Testis (tissue), 3 donors: ENCODE results near the gene TMCO5A. TPM values are rescaled to one million over a fixed set of nuclear protein-coding genes. Genes with fewer than 3 reads are reported as not detected.

Experiments
- DNase-seq: peaks from one replicate; pipeline ENCODE4 v3.0.0-alpha.2; 2019
- H3K27ac ChIP-seq, 2 donors: fragments of 200-600 bp; sonication (generic); one replicate each; pipeline ENCODE4 v1.5.1; 2019
- H3K27me3 ChIP-seq: fragments of 200-600 bp; sonication (generic); one replicate; pipeline ENCODE4 v1.5.1; 2019
- H3K36me3 ChIP-seq: fragments of 200-600 bp; sonication (generic); one replicate; pipeline ENCODE4 v1.5.1; 2017; ENCODE audit warnings: low read depth; ENCODE audit errors: missing control alignments
- H3K4me1 ChIP-seq: fragments of 200-600 bp; sonication (generic); one replicate; pipeline ENCODE4 v1.5.1; 2019
- H3K4me3 ChIP-seq, 2 donors: fragments of 200-600 bp; sonication (generic); one replicate each; pipeline ENCODE4 v1.5.1; 2017 to 2019
- H3K9me3 ChIP-seq: fragments of 200-600 bp; sonication (generic); one replicate; pipeline ENCODE4 v1.5.1; 2017
- POLR2A ChIP-seq: fragments of 450-650 bp; IDR thresholded peaks from one replicate; pipeline ENCODE4 v1.6.1; 2017; ENCODE audit warnings: antibody characterized with exemption, mild to moderate bottlenecking, moderate library complexity
- WGBS, 2 donors: methylation state at CpG; one replicate each; pipeline ENCODE4 v1.1.5; 2018; 5-methylcytosine and 5-hydroxymethylcytosine counted together
- intact Hi-C: fragments of 100-400 bp; cut with DNase I; formaldehyde crosslinking; loops from one replicate; pipeline ENCODE4 v1.15.1; 2023; ENCODE audit warnings: low total_unique reads
- polyA plus RNA-seq: library from polyadenylated mRNA; stranded (reverse); fragments of 350-450 nt; fragmentation: Illumina TruSeq; extraction: RNeasy Lipid Tissue Mini Kit (QIAGEN cat#74804); gene quantifications from one replicate; pipeline ENCODE4 v1.2.3, GENCODE V29; 2014; ENCODE audit warnings: low read depth, low replicate concordance; ENCODE audit not compliant: insufficient read depth
- total RNA-seq, 2 donors: library from RNA; depleted of rRNA; stranded (reverse); fragments of >200 nt; gene quantifications; one replicate each; pipeline ENCODE4 v1.2.3, GENCODE V29; 2016
- TF ChIP-seq, protein P1 (sequence below), 3 experiments: fragments of 450-650 bp in 2 of 3; fragments of 200-600 bp in 1 of 3; sonication (generic) in 1 of 3; IDR thresholded peaks; one replicate each; pipeline ENCODE4 v1.5.1; 2016 to 2019; ENCODE audit warnings: antibody characterized with exemption in 3 of 3, mild to moderate bottlenecking in 2 of 3, moderate library complexity in 1 of 3

TMCO5A gene
- total and polyA plus RNA-seq, 3 donors from 2014 or later, result 39.5 to 129 (median 100) TPM

GRCh38 chr15:37907136-37907535, 27.3 kb upstream of the TMCO5A start:
- Histone ChIP-seq H3K9me3 (no peaks in the 10 kb centered on the region), H3K4me3 (no peak overlapping the region), H3K27ac (no peak overlapping the region), H3K27me3 (no peaks in the 10 kb centered on the region), H3K4me1 (no peaks in the 10 kb centered on the region), H3K36me3 (no peaks in the 10 kb centered on the region)
- TF ChIP-seq POLR2A, result no peak
- TF ChIP-seq, protein P1, sequence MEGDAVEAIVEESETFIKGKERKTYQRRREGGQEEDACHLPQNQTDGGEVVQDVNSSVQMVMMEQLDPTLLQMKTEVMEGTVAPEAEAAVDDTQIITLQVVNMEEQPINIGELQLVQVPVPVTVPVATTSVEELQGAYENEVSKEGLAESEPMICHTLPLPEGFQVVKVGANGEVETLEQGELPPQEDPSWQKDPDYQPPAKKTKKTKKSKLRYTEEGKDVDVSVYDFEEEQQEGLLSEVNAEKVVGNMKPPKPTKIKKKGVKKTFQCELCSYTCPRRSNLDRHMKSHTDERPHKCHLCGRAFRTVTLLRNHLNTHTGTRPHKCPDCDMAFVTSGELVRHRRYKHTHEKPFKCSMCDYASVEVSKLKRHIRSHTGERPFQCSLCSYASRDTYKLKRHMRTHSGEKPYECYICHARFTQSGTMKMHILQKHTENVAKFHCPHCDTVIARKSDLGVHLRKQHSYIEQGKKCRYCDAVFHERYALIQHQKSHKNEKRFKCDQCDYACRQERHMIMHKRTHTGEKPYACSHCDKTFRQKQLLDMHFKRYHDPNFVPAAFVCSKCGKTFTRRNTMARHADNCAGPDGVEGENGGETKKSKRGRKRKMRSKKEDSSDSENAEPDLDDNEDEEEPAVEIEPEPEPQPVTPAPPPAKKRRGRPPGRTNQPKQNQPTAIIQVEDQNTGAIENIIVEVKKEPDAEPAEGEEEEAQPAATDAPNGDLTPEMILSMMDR (IDR thresholded peaks at IDR 0.05), result no peak
- 29 to 48% methylated on average over 1 of the region's 1 CpG for WGBS, 2 donors
- intact Hi-C loops, result no loop called here
- no peak for DNase-seq

GRCh38 chr15:37921527-37922385, 12.7 kb upstream of the TMCO5A start:
- Histone ChIP-seq H3K4me3 (no peak overlapping the region), H3K9me3 (no peaks in the 10 kb centered on the region), H3K27me3 (no peaks in the 10 kb centered on the region), H3K27ac (no peak overlapping the region), H3K4me1 (no peaks in the 10 kb centered on the region), H3K36me3 (no peaks in the 10 kb centered on the region)
- 78 to 90% methylated on average over 4 to 6 of the region's 6 CpGs for WGBS, 2 donors
- intact Hi-C loops, result no loop called here
- no peak for DNase-seq
- TF ChIP-seq POLR2A, result no peak
- TF ChIP-seq, protein P1 (IDR thresholded peaks at IDR 0.05), result no peak

- TF ChIP-seq, protein P1 (IDR thresholded peaks at IDR 0.05), result no peak
- no peak for DNase-seq
- H3K4me3 ChIP-seq, result no peak overlapping the region
- no peaks in the 10 kb centered on the region for H3K4me1 ChIP-seq
- intact Hi-C loops, result no loop called here
- H3K36me3 ChIP-seq, result no peaks in the 10 kb centered on the region
- H3K9me3 ChIP-seq, result no peaks in the 10 kb centered on the region
- H3K27me3 ChIP-seq, result no peaks in the 10 kb centered on the region
- H3K27ac ChIP-seq, result no peak overlapping the region
- WGBS, 2 donors, result 93 to 94% methylated on average over 3 of the region's 3 CpGs
Observed at GRCh38 chr15:37926136-37926535, 8.3 kb upstream of the TMCO5A start.

- TF ChIP-seq POLR2A, result no peak
- TF ChIP-seq, protein P1 (IDR thresholded peaks at IDR 0.05), result no peak
- Histone ChIP-seq H3K27ac (no peak overlapping the region), H3K4me3 (no peak overlapping the region), H3K27me3 (no peaks in the 10 kb centered on the region), H3K9me3 (no peaks in the 10 kb centered on the region), H3K36me3 (no peaks in the 10 kb centered on the region), H3K4me1 (no peaks in the 10 kb centered on the region)
- DNase-seq, result no peak
- WGBS, 2 donors, result 65 to 79% methylated on average over 1 of the region's 1 CpG
- intact Hi-C loops, result no loop called here
Observed at GRCh38 chr15:37929238-37929637, 5.2 kb upstream of the TMCO5A start.

- intact Hi-C loops, result no loop called here
- H3K27ac ChIP-seq, result no peak overlapping the region
Observed at GRCh38 chr15:37931321-37931720, 3.1 kb upstream of the TMCO5A start.

More at GRCh38 chr15:37931321-37931720, 3.1 kb upstream of the TMCO5A start:
- H3K4me3 ChIP-seq, result no peak overlapping the region
- no peak for DNase-seq
- no peaks in the 10 kb centered on the region for H3K9me3 ChIP-seq
- no peaks in the 10 kb centered on the region for H3K36me3 ChIP-seq
- no peaks in the 10 kb centered on the region for H3K4me1 ChIP-seq
- no peaks in the 10 kb centered on the region for H3K27me3 ChIP-seq
- TF ChIP-seq, protein P1 (IDR thresholded peaks at IDR 0.05), result no peak
- no peak for TF ChIP-seq POLR2A
